Measurements from ENCODE around the gene AATK.

AATK gene

GRCh38 chr17:81182596-81182995 lies 16.6 kb upstream of the AATK start:
- no peak for DNase-seq (ENCODE audit: low spot score)

- no peak for DNase-seq (ENCODE audit: low spot score)
Measured at GRCh38 chr17:81181811-81182185, 15.8 kb upstream of the AATK start.

- no peak for DNase-seq (ENCODE audit: low spot score)
Measured at GRCh38 chr17:81180836-81181810, 15.1 kb upstream of the AATK start.

- DNase-seq (ENCODE audit: low spot score), result no peak
Measured at GRCh38 chr17:81179861-81180260, 13.8 kb upstream of the AATK start.

- no peak for DNase-seq (ENCODE audit: low spot score)
Measured at GRCh38 chr17:81179220-81179619, 13.2 kb upstream of the AATK start.

- DNase-seq (ENCODE audit: low spot score), result no peak
Measured at GRCh38 chr17:81178136-81179091, 12.4 kb upstream of the AATK start.

GRCh38 chr17:81176666-81177065 lies 10.6 kb upstream of the AATK start:
- no peak for DNase-seq (ENCODE audit: low spot score)

- no peak for DNase-seq (ENCODE audit: low spot score)
Measured at GRCh38 chr17:81173762-81174155, 7.7 kb upstream of the AATK start.

GRCh38 chr17:81173052-81173761 lies 7.2 kb upstream of the AATK start:
- no peak for DNase-seq (ENCODE audit: low spot score)

GRCh38 chr17:81171941-81172340 lies 5.9 kb upstream of the AATK start:
- no peak for DNase-seq (ENCODE audit: low spot score)

- no peak for DNase-seq (ENCODE audit: low spot score)
Measured at GRCh38 chr17:81170727-81171494, 4.9 kb upstream of the AATK start.

- DNase-seq (ENCODE audit: low spot score), result no peak
Measured at GRCh38 chr17:81169870-81170309, 3.9 kb upstream of the AATK start.

- no peak for DNase-seq (ENCODE audit: low spot score)
Measured at GRCh38 chr17:81167638-81168037, 1.6 kb upstream of the AATK start.

- DNase-seq (ENCODE audit: low spot score), result no peak
Measured at GRCh38 chr17:81167194-81167524, 1.1 kb upstream of the AATK start.

- DNase-seq (ENCODE audit: low spot score), result peak; percentile 63
Measured at GRCh38 chr17:81165246-81166032, 582 bp downstream of the AATK start, which contains the start of gene PVALEF. Gene PVALEF, plus strand, starts transcription at chr17:81165507. Its CDS starts 15,720 bp downstream, at chr17:81181227.

GRCh38 chr17:81164371-81165245 lies 1.4 kb downstream of the AATK start:
- peak; percentile 84 for DNase-seq (ENCODE audit: low spot score)

- no peak for DNase-seq (ENCODE audit: low spot score)
Measured at GRCh38 chr17:81163703-81164370, 2.2 kb downstream of the AATK start.

GRCh38 chr17:81163051-81163695 lies 2.8 kb downstream of the AATK start:
- no peak for DNase-seq (ENCODE audit: low spot score)

Measured in Ammon's horn (tissue), 1 donor.